HG03280 (cell line): ENCODE results near the gene RGS19.

Experiments
- ATAC-seq: cut with Tn5 transposase; IDR thresholded peaks from one replicate; pipeline ENCODE4 v1.9.1; 2021; ENCODE audit warnings: mild to moderate bottlenecking, moderate library complexity; ENCODE audit not compliant: unreplicated experiment

The RGS19 gene

GRCh38 chr20:64077876-64078551 lies 1.3 kb downstream of the RGS19 start:
- no peak for ATAC-seq

GRCh38 chr20:64077541-64077875 lies 1.8 kb downstream of the RGS19 start:
- no peak for ATAC-seq

- no peak for ATAC-seq
Measured at GRCh38 chr20:64077094-64077493, 2.2 kb downstream of the RGS19 start.

GRCh38 chr20:64076061-64076997 lies 3.0 kb downstream of the RGS19 start:
- ATAC-seq: no peak

- ATAC-seq: no peak
Measured at GRCh38 chr20:64075556-64075955, 3.8 kb downstream of the RGS19 start.

- no peak for ATAC-seq
Measured at GRCh38 chr20:64074963-64075362, 4.4 kb downstream of the RGS19 start.

- no peak for ATAC-seq
Measured at GRCh38 chr20:64074184-64074789, 5.0 kb downstream of the RGS19 start.

- no peak for ATAC-seq
Measured at GRCh38 chr20:64073476-64074183, 5.7 kb downstream of the RGS19 start.

GRCh38 chr20:64072498-64073063 lies 6.7 kb downstream of the RGS19 start:
- no peak for ATAC-seq

GRCh38 chr20:64071341-64072332 lies 7.7 kb downstream of the RGS19 start:
- ATAC-seq: no peak

GRCh38 chr20:64070244-64070993 lies 8.9 kb downstream of the RGS19 start:
- no peak for ATAC-seq

GRCh38 chr20:64069614-64070243 lies 9.6 kb downstream of the RGS19 start:
- ATAC-seq: no peak

- no peak for ATAC-seq
Measured at GRCh38 chr20:64069209-64069613, 10.1 kb downstream of the RGS19 start.

- ATAC-seq: no peak
Measured at GRCh38 chr20:64068386-64069208, 10.7 kb downstream of the RGS19 start.

GRCh38 chr20:64067733-64068307 lies 11.5 kb downstream of the RGS19 start:
- ATAC-seq: no peak

- ATAC-seq: no peak
Measured at GRCh38 chr20:64067005-64067632, 12.2 kb downstream of the RGS19 start.

GRCh38 chr20:64065974-64066343 lies 13.4 kb downstream of the RGS19 start:
- no peak for ATAC-seq
